Fibroblast of villous mesenchyme (primary cell): ENCODE results near the gene MDFIC2. TPM values are rescaled to one million over a fixed set of nuclear protein-coding genes. Genes with fewer than 3 reads are reported as not detected.

Experiments
- DNase-seq: peaks from one replicate; pipeline ENCODE4 v3.0.0-alpha.2; 2010; ENCODE audit warnings: low read depth
- H3K4me3 ChIP-seq: 2 replicates; pipeline ENCODE4 v1.5.1; 2011; ENCODE audit warnings: low read depth, mild to moderate bottlenecking, low read length
- total RNA-seq: library from RNA; depleted of rRNA; stranded (reverse); fragments of >200 nt; gene quantifications from 2 replicates; pipeline ENCODE4 v1.2.3, GENCODE V29; 2012
- TF ChIP-seq, protein P1 (sequence below): IDR thresholded peaks from 2 replicates; pipeline ENCODE4 v1.5.1; 2012; ENCODE audit warnings: low read depth, mild to moderate bottlenecking, low read length; ENCODE audit not compliant: insufficient read depth

MDFIC2 gene
- total RNA-seq, 1 donor, result not detected

DNA sequence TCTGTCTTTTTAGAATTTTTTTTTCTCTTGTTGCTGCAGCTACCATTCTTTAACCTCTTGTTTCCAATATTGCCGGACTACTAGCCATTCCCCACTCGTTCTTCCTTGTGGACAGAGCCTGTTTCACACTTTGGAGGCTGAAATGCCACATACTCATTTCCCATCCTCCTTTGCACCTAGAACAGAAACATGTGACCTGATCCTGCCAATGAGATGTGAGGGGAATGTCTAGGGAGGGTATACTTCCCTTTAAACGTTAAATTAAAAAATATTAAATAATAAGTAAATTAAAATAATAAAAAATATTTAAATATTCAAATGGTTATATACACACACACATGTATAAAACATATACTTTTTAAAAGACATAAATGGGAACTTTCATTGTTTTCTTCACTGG lies 20.6 kb upstream of the MDFIC2 start:
- TF ChIP-seq, protein P1, sequence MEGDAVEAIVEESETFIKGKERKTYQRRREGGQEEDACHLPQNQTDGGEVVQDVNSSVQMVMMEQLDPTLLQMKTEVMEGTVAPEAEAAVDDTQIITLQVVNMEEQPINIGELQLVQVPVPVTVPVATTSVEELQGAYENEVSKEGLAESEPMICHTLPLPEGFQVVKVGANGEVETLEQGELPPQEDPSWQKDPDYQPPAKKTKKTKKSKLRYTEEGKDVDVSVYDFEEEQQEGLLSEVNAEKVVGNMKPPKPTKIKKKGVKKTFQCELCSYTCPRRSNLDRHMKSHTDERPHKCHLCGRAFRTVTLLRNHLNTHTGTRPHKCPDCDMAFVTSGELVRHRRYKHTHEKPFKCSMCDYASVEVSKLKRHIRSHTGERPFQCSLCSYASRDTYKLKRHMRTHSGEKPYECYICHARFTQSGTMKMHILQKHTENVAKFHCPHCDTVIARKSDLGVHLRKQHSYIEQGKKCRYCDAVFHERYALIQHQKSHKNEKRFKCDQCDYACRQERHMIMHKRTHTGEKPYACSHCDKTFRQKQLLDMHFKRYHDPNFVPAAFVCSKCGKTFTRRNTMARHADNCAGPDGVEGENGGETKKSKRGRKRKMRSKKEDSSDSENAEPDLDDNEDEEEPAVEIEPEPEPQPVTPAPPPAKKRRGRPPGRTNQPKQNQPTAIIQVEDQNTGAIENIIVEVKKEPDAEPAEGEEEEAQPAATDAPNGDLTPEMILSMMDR, result no peak
- H3K4me3 ChIP-seq, result no peak overlapping the region
- DNase-seq, result no peak

DNA sequence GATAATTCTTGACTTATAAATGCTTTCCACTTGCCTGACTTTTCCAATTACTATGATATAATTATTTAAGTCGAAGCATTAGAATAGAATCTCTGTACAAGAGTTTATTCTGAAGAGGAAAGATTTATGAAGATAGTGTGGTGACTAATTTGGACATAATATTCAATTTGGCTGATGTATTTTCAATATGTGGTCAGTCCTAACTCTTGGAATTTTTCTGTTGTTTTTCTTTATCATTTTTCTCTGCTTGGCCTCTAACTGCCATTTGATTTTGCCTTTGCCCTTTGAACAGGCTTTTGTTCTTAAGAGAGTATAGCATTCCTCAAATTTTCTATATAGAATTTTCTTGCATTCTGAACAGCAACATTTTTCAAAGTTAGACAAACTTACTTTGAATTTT lies 2.6 kb upstream of the MDFIC2 start:
- no peak overlapping the region for H3K4me3 ChIP-seq
- no peak for DNase-seq
- TF ChIP-seq, protein P1, result no peak

DNA sequence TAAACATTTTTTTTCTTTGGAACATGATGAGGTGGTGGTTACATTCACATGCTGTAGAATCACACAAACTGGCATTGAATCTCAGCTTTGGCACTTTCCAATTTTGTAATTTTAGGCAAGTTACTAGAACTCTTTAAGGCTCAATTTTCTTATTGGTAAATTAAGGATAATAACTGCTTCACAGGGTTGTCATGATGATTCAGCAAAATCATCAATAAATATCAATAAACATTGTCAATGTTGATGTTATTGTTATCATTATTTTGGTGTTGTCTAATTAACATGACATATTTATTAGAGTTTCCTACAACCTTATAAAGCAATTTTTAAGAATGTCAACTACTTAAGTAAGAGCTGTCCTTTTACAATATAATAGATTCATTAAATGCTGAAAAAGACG lies 1.6 kb downstream of the MDFIC2 start:
- TF ChIP-seq, protein P1, result no peak
- no peak overlapping the region for H3K4me3 ChIP-seq

DNA sequence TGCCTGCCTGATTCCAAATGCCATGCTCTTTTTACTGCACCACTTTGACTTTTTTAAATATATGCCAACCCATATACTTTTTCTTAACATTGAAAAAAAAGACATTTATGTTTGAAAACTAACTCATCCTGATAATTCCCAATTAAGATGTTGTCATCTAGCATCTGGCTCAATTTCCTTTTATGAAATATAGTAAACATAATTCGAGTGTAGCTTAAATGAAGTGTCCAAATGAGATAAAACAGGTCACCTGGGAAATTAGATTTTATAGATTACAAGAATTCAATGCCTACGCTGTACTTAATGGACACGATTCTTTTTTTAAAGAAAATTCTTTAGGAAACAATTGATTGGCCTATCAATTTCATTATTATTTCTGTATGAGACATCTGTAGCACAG lies 2.8 kb downstream of the MDFIC2 start:
- DNase-seq, result no peak
- TF ChIP-seq, protein P1, result no peak
- H3K4me3 ChIP-seq, result no peak overlapping the region

More for the DNA sequence above, 1.6 kb downstream of the MDFIC2 start:
- no peak for DNase-seq

DNA sequence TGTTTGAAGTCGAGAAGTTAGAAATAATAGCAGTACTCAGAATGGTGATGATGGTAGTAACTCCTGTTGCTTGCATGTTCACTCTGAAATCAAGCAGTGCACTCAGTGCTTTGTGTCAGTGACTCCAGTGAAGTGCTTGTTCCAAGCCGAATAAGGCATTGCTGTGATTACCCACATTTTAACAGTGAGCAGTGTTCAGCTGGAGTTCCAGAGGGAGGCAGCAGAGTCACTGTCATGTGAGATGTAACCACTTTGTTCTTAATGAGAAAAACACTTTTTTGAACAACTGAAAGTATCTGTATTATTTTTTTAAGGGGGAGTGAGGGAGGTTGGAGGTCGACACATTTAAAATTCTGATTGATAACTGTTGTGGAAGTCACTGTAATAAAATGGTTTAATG lies 3.7 kb downstream of the MDFIC2 start:
- no peak for DNase-seq

DNA sequence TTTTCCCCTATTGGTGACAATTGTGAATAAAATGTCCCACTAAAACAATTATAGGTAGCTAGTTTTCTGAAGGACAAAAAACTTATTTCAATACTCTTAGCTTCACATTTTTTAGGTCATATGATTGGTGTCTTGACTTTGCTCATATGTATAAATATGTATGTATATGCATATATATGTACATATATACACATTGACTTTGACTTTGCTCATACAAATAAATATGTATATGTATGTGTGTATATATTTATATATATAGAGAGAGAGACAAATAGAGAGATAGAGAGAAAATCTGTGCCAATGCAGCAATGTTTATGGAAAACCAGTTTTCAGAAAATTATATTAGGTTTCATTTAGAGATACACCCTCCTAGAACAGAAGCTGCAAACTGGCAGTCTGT lies 5.7 kb downstream of the MDFIC2 start:
- no peak overlapping the region for H3K4me3 ChIP-seq
- DNase-seq, result no peak
- TF ChIP-seq, protein P1, result no peak

More for the DNA sequence above, 3.7 kb downstream of the MDFIC2 start:
- H3K4me3 ChIP-seq, result no peak overlapping the region
- TF ChIP-seq, protein P1, result no peak

DNA sequence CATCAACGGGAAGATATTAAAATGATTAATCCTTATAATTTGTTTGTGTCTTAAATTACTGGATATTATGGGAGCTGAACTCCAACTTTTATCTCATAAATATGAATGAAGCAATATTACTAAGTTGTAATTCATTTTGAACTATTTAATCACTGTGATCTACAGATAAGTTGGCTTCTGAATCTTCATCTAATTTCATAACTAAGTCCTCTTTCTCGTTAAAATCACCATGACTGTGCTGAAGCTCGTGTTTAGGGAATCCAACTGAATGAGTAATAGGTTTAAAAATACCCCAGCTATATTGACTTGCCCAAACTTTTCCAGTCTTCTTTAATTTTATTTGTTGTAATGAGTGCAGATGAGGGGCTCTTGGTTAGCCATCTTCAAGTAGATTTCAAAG lies 14.1 kb downstream of the MDFIC2 start:
- H3K4me3 ChIP-seq, result no peak overlapping the region
- TF ChIP-seq, protein P1, result no peak
- peak; percentile 11 for DNase-seq
